Astrocyte (in vitro differentiated cells and primary cell): Measurements from ENCODE around the gene OTUD6A. TPM values are rescaled to one million over a fixed set of nuclear protein-coding genes. Genes with fewer than 3 reads are reported as not detected.

ENCODE experiments used
- DNase-seq: peaks from one replicate; pipeline ENCODE4 v3.0.0-alpha.2; 2010; ENCODE audit warnings: low read depth
- FAIRE-seq: peaks from 2 replicates; lab custom pipeline; 2011; peaks lifted over from hg19 to GRCh38; lab: Jason Lieb, UNC
- H2AFZ ChIP-seq: 2 replicates; pipeline ENCODE4 v1.6.0; 2012; ENCODE audit warnings: low read depth, low read length, inconsistent platforms
- H3K27ac ChIP-seq: 2 replicates; pipeline ENCODE4 v1.5.1; 2011; ENCODE audit warnings: low read depth, low read length, inconsistent platforms
- H3K27me3 ChIP-seq: 2 replicates; pipeline ENCODE4 v1.6.0; 2011; ENCODE audit warnings: low read length, inconsistent platforms; ENCODE audit not compliant: insufficient read depth
- H3K36me3 ChIP-seq: 2 replicates; pipeline ENCODE4 v1.5.1; 2011; ENCODE audit warnings: low read length, inconsistent platforms; ENCODE audit not compliant: insufficient read depth
- H3K4me1 ChIP-seq: 2 replicates; pipeline ENCODE4 v1.5.1; 2011; ENCODE audit warnings: low read length, inconsistent platforms; ENCODE audit not compliant: insufficient read depth
- H3K4me2 ChIP-seq: 2 replicates; pipeline ENCODE4 v1.6.0; 2012; ENCODE audit warnings: low read length, inconsistent platforms
- H3K4me3 ChIP-seq: 2 replicates; pipeline ENCODE4 v1.5.1; 2011; ENCODE audit warnings: low read depth, mild to moderate bottlenecking, low read length, inconsistent platforms; ENCODE audit not compliant: insufficient read depth
- H3K79me2 ChIP-seq: 2 replicates; pipeline ENCODE4 v1.6.0; 2012; ENCODE audit warnings: mild to moderate bottlenecking, low read length, inconsistent platforms; ENCODE audit not compliant: insufficient read depth
- H3K9ac ChIP-seq: 2 replicates; pipeline ENCODE4 v1.6.0; 2012; ENCODE audit warnings: mild to moderate bottlenecking, low read length, inconsistent platforms
- H3K9me3 ChIP-seq: 2 replicates; pipeline ENCODE4 v1.5.1; 2012; ENCODE audit warnings: low read depth, mild to moderate bottlenecking, low read length, inconsistent platforms; ENCODE audit not compliant: insufficient read depth
- H4K20me1 ChIP-seq: 2 replicates; pipeline ENCODE4 v1.6.0; 2012; ENCODE audit warnings: low read length, inconsistent platforms; ENCODE audit not compliant: insufficient read depth
- H3K27ac Mint-ChIP-seq: one replicate; pipeline ENCODE4 v1.8.0; 2021; ENCODE audit warnings: mild to moderate bottlenecking, mixed read lengths; ENCODE audit not compliant: unreplicated experiment
- H3K27me3 Mint-ChIP-seq: one replicate; pipeline ENCODE4 v1.8.0; 2021; ENCODE audit warnings: low read depth, mixed read lengths; ENCODE audit not compliant: unreplicated experiment
- H3K36me3 Mint-ChIP-seq: one replicate; pipeline ENCODE4 v1.8.0; 2021; ENCODE audit warnings: low read depth, mixed read lengths; ENCODE audit not compliant: unreplicated experiment
- H3K4me1 Mint-ChIP-seq: one replicate; pipeline ENCODE4 v1.8.0; 2021; ENCODE audit warnings: low read depth, mixed read lengths; ENCODE audit not compliant: unreplicated experiment
- H3K4me3 Mint-ChIP-seq: one replicate; pipeline ENCODE4 v1.8.0; 2021; ENCODE audit warnings: mild to moderate bottlenecking, moderate library complexity, mixed read lengths; ENCODE audit not compliant: unreplicated experiment
- H3K9me3 Mint-ChIP-seq: one replicate; pipeline ENCODE4 v1.8.0; 2021; ENCODE audit warnings: mild to moderate bottlenecking, mixed read lengths; ENCODE audit not compliant: unreplicated experiment
- CTCF ChIP-seq: IDR thresholded peaks from 2 replicates; pipeline ENCODE4 v1.5.1; 2011; ENCODE audit warnings: low read depth, mild to moderate bottlenecking, inconsistent platforms, low read length, moderate library complexity; ENCODE audit not compliant: insufficient read depth
- EZH2 ChIP-seq: IDR thresholded peaks from 2 replicates; pipeline ENCODE4 v1.6.1; 2012; ENCODE audit warnings: mild to moderate bottlenecking, low read length, inconsistent platforms; ENCODE audit not compliant: insufficient read depth
- total RNA-seq: library from RNA; stranded (reverse); gene quantifications from 2 replicates; pipeline ENCODE4 v1.2.1, GENCODE V29; 2021

The OTUD6A gene
- total RNA-seq, 1 donor from 2014 or later, result not detected

GRCh38 chrX:70089604-70090297 is 27.5 kb downstream of the OTUD6A start:
- Mint-ChIP-seq H3K9me3 (no peaks in the 10 kb centered on the region), H3K36me3 (no peaks in the 10 kb centered on the region), H3K4me1 (peaks cover 6% of the 10 kb centered on the region), H3K27me3 (peaks cover 5% of the 10 kb centered on the region), H3K27ac (no peak overlapping the region), H3K4me3 (no peak overlapping the region)
- Histone ChIP-seq H3K27ac (no peak overlapping the region), H2AFZ (no peak overlapping the region), H3K4me3 (no peak overlapping the region), H3K36me3 (no peaks in the 10 kb centered on the region), H3K79me2 (no peaks in the 10 kb centered on the region), H3K27me3 (no peaks in the 10 kb centered on the region), H3K9ac (no peak overlapping the region), H3K9me3 (no peaks in the 10 kb centered on the region), H4K20me1 (no peaks in the 10 kb centered on the region), H3K4me2 (peak overlapping the region; percentile 15), H3K4me1 (no peaks in the 10 kb centered on the region)
- TF ChIP-seq CTCF, result no peak
- no peak for TF ChIP-seq EZH2
- peak; percentile 90 for FAIRE-seq
- peak; percentile 7 for DNase-seq

GRCh38 chrX:70092247-70092646 is 30.0 kb downstream of the OTUD6A start:
- no peaks in the 10 kb centered on the region for H3K79me2 ChIP-seq
- no peak overlapping the region for H3K4me3 Mint-ChIP-seq
- peaks cover 6% of the 10 kb centered on the region for H3K4me1 Mint-ChIP-seq
- no peak overlapping the region for H2AFZ ChIP-seq
- DNase-seq (no peak), FAIRE-seq (no peak)
- TF ChIP-seq CTCF (no peak), EZH2 (no peak)
- no peak overlapping the region for H3K4me3 ChIP-seq
- no peaks in the 10 kb centered on the region for H4K20me1 ChIP-seq
- H3K9ac ChIP-seq, result no peak overlapping the region
- H3K27ac ChIP-seq, result no peak overlapping the region
- no peaks in the 10 kb centered on the region for H3K4me1 ChIP-seq
- H3K9me3 ChIP-seq, result no peaks in the 10 kb centered on the region
- no peak overlapping the region for H3K4me2 ChIP-seq
- no peak overlapping the region for H3K27ac Mint-ChIP-seq
- no peaks in the 10 kb centered on the region for H3K27me3 ChIP-seq
- no peaks in the 10 kb centered on the region for H3K36me3 ChIP-seq
- no peaks in the 10 kb centered on the region for H3K36me3 Mint-ChIP-seq
- H3K9me3 Mint-ChIP-seq, result no peaks in the 10 kb centered on the region
- H3K27me3 Mint-ChIP-seq, result peaks cover 5% of the 10 kb centered on the region

- Histone ChIP-seq H4K20me1 (no peaks in the 10 kb centered on the region), H3K9me3 (no peaks in the 10 kb centered on the region), H3K4me2 (no peak overlapping the region), H3K4me3 (no peak overlapping the region), H2AFZ (no peak overlapping the region), H3K9ac (no peak overlapping the region), H3K27ac (no peak overlapping the region), H3K36me3 (no peaks in the 10 kb centered on the region), H3K79me2 (no peaks in the 10 kb centered on the region), H3K4me1 (no peaks in the 10 kb centered on the region), H3K27me3 (no peaks in the 10 kb centered on the region)
- Mint-ChIP-seq H3K27me3 (no peaks in the 10 kb centered on the region), H3K27ac (no peak overlapping the region), H3K36me3 (no peaks in the 10 kb centered on the region), H3K4me3 (no peak overlapping the region), H3K4me1 (no peaks in the 10 kb centered on the region), H3K9me3 (no peaks in the 10 kb centered on the region)
- no peak for DNase-seq
- FAIRE-seq, result peak; percentile 43
- TF ChIP-seq EZH2, result no peak
- no peak for TF ChIP-seq CTCF
These were observed 33.8 kb downstream of the OTUD6A start for GRCh38 chrX:70096052-70096451.
